Ramos (cell line): ENCODE measurements around the gene ATRN.
"Not testable (repeated sequence)": the region's sequence is repeated elsewhere in the genome, so short reads cannot be mapped to it uniquely, and the experiment has no call there.

ENCODE experiments used
- in situ Hi-C: fragments of 300-500 bp; cut with MboI; formaldehyde crosslinking; loops from one replicate; pipeline ENCODE4 v1.14.3; 2022; ENCODE audit warnings: low sequenced_read_pairs; ENCODE audit not compliant: unreplicated experiment

ATRN gene

GRCh38 chr20:3510110-3510509, 39.3 kb downstream of the ATRN start:
- in situ Hi-C loops: no loop called here

- in situ Hi-C loops: not testable (repeated sequence)
These were observed 41.4 kb downstream of the ATRN start for GRCh38 chr20:3512239-3512638.

- in situ Hi-C loops: no loop called here
These were observed 43.3 kb downstream of the ATRN start for GRCh38 chr20:3514012-3514642.

- in situ Hi-C loops: no loop called here
These were observed 44.8 kb downstream of the ATRN start for GRCh38 chr20:3515379-3516170.

DNA sequence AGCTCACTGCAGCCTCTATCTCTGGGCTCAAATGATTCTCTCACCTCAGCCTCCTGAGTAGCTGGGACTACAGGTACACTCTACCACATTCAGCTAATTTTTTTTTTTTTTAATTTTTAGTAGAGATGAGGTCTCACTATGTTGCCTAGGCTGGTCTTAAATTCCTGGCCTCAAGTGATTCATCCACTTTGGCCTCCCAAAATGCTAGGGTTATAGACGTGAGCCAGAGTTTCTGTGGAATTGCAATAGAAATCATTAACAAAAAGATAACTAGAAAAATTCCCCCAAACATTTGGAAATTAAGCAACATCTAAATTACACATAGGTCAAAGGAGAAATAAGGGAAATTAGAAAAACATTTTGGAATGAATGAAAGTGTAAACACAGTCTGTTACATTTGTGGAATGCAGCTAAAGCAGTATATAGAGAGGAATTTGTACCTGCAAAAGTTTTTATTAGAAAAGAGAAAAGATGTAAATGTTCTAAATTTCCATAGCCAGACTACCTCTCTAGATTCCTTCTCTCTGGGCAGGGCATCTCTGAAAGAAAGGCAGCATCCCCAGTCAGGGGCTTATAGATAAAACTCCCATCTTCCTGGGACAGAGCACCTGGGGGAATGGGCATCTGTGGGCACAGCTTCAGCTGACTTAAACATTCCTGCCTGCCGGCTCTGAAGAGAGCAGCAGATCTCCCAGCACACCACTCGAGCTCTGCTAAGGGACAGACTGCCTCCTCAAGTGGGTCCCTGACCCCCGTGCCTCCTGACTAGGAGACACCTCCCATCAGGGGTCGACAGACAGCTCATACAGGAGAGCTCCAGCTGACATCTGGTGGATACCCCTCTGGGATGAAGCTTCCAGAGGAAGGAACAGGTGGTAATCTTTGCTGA, 51.3 kb downstream of the ATRN start:
- in situ Hi-C loops: no loop called here

DNA sequence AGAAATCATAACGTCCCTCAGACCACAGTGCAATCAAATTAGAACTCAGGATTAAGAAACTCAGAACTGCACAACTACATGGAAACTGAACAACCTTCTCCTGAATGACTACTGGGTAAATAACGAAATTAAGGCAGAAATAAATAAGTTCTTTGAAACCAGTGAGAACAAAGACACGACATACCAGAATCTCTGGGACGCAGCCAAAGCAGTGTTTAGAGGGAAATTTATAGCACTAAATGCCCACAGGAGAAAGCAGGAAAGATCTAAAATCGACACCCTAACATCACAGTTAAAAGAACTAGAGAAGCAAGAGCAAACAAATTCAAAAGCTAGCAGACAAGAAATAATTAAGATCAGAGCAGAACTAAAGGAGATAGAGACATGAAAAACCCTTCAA, 53.9 kb downstream of the ATRN start:
- in situ Hi-C loops: not testable (repeated sequence)

DNA sequence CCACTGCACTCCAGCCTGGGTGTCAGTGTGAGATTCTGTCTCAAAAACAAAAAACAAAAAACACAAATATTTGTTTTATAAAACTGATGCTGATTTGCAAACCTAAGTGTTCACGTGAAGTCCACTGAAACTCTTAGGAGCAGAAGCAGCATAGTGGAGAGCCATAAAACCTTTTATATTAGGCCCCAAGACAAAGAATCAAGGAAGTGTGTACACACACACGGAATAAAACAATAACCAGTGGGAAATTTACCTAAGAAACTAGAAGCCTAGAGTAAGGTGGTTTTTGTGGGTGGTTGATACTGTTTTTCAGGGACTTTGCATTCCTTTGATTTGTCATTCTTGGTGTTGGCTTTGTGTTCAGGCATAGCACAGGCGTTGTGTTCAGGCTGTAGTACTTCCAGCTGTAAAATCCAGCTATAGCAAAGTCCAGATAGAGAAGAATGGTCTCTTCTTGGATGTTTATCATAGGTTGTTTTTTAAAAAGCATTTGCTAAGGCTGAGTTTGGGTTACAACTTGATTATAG, 61.3 kb downstream of the ATRN start:
- in situ Hi-C loops: no loop called here

DNA sequence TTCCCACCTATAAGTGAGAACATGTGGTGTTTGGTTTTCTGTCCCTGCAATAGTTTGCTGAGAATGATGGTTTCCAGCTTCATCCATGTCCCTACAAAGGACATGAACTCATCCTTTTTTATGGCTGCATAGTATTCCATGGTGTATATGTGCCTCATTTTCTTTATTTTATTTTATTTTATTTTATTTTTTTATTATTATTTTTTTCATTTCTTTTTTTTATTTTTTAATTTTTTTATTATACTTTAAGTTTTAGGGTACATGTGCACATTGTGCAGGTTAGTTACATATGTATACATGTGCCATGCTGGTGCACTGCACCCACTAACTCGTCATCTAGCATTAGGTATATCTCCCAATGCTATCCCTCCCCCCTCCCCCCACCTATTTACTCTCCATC, 66.9 kb downstream of the ATRN start:
- in situ Hi-C loops: not testable (repeated sequence)

DNA sequence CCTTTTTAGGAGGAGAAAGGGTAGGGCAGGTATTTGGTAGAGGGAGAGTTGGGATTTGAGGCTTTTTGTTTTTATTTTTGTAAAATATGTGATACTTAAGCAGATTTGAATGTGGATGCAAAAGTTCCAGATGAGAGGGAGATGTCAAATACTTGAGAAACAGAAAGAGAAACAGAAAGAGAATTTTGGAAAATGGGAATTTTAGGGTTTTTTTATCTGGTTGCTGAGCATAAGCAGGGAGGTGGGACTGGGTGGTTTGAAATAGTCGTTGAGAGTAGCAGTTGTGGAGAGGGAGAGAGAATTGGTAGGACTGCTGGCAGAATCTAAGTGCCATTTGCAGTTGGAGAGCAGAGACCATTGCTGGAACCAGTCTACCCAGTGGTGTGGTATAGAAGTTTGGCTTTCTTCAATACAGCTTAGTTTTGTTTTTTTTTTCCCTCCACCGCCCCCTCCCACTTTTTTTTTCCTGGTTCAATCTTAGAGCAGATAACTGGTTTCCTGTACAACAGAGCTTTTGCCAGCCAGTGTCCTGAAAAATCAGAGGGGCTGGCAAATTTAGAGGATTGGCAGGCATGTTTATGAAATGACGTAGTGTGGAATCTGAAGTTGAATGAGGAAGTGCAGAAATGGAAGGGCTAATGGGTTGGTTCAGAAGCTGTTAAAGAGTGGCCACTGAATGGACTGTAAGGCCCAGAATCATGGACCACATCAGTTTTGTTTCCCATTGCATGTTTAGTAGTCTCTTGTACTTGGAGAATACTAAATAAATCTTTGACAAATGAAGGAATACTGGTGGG, 68.7 kb downstream of the ATRN start:
- in situ Hi-C loops: no loop called here

DNA sequence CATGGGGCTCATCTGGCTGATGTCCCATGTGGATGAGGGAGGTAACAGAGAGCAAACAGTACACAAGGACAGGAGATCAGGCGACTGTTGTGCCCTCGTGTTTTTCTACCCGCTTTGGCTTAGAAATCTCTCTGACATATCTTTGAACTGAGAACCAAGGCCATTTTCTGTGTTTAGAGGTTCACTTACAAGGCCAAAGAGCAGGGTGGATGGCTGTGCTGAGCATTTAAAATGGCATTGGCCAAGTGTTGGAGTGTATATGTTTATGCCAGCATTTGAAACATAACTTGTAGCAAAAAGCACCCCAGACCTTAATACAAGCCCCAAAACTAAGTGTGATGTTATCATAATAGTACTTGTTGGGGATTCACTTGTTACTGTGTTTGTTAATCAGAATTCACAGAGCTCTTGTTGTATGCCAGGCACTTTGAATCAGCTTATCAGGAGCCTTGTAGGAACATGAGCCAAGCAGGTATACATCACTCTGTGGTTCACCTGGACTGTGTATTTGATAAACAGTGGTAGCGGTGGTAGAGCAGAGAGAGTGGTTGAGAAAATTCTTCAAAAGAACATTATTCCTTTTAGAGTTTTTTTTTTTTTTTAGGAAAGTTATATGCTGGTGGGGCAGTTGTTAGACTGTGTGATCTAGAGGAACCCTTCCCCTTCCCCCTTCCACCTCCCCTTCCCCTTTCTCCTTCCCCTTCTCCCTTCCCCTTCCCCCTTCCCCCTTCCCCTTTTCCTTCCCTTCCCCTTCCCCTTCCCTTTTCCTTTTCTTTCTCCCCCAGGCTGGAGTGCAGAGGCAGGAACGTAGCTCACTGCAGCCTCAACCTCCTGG, 71.3 kb downstream of the ATRN start:
- in situ Hi-C loops: no loop called here

GRCh38 chr20:3543901-3544507, 73.2 kb downstream of the ATRN start:
- in situ Hi-C loops: no loop called here

- in situ Hi-C loops: no loop called here
These were observed 74.6 kb downstream of the ATRN start for GRCh38 chr20:3545401-3545925.

DNA sequence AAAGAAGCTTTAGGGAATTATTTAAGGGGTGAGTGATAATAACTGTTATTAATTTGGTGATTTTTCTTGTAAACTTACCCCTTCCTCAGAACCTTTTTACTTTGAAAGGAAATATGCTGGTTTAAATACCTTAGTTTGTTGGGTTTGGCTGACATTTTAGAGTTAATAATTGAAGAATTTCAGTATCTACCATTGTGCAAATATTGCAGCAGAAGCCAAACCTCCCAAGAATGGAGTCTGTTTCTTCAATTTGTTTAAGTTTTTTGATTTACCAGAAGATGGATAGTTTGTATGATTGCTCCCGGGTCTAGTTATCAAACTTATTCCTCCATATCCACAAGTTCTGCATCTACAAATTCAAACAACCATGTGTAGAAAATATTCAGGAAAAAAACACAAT, 77.1 kb downstream of the ATRN start:
- in situ Hi-C loops: no loop called here

DNA sequence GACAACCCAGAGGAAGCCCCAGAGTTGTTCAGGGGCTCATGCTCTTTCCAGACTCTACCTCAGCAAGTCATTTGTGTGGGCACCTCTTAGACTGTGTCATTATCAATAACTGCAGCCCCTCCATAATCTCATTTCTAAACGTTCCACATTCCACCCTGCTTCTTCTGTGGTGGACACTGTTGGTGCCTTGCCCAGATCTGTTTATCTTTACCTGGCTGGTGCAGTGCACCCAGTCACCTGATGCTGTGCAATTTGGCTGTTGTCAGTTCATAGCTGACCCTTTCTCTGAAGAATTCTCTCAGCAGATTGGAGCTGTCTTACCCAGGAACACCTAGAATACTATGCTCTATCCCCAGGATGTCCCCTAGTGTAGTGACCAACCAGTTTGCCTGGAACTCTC, 80.0 kb downstream of the ATRN start:
- in situ Hi-C loops: no loop called here

- in situ Hi-C loops: no loop called here
These were observed 81.0 kb downstream of the ATRN start for GRCh38 chr20:3551681-3552434.

DNA sequence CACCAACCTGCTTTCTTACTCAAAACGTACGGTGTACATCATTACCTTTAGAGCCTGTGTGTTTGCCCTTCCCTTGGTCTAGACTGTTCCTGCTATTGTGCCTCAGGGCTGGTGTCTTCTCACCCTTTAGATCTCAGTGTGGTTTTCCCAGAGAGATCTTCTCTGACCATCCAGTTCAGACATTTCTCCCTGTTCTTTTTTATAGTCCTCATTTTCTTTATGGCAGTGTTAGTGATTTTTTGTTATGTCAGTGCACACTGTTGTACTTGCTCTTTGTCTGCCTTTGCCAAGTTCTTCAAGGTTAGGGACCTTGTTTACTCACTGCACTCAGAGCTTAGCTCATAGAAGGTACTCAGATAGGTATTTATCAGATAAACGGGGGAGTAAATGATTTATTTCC, 82.8 kb downstream of the ATRN start:
- in situ Hi-C loops: no loop called here

GRCh38 chr20:3557237-3557785, 86.5 kb downstream of the ATRN start:
- in situ Hi-C loops: no loop called here
